ENCODE data around the gene RMRP.

DNA sequence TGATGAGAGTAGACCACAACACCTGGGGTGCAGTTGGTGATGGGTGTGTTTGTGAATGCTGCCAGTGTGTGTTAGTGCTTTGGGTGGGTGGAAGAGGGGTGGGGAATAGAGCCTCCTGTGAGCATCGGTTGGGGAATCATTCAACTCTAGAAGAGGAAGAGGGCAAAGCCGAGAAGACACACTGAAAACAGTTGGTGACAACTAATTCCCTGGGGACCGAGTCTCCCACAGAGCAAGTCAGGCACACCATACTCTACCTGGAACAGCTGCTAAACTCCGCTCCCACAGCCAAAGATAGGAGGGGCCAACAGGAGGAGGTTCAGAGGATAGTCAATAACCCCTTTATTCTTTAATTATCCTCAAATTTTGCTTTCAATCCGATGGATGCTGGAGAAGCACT lies 8.7 kb upstream of the RMRP start:
- TF ChIP-seq TARDBP (IDR thresholded peaks at IDR 0.05) (no peak), SP1 (IDR thresholded peaks at IDR 0.05) (no peak), ZNF384 (IDR thresholded peaks at IDR 0.05) (no peak), ELF4 (IDR thresholded peaks at IDR 0.05) (no peak), NFRKB (IDR thresholded peaks at IDR 0.05) (no peak), LEF1 (IDR thresholded peaks at IDR 0.05; ENCODE audit: borderline replicate concordance) (no peak), FOXA1 (IDR thresholded peaks at IDR 0.05) (no peak), SUZ12 (IDR thresholded peaks at IDR 0.05) (no peak), FOXM1 (IDR thresholded peaks at IDR 0.05; ENCODE audit: borderline replicate concordance) (no peak), HDGF (IDR thresholded peaks at IDR 0.05; ENCODE audit: borderline replicate concordance) (no peak), FOXK2 (IDR thresholded peaks at IDR 0.05) (no peak), ARNT (IDR thresholded peaks at IDR 0.05) (no peak), CTBP1 (IDR thresholded peaks at IDR 0.05; ENCODE audit: borderline replicate concordance) (no peak)
- TF ChIP-seq, protein P1, sequence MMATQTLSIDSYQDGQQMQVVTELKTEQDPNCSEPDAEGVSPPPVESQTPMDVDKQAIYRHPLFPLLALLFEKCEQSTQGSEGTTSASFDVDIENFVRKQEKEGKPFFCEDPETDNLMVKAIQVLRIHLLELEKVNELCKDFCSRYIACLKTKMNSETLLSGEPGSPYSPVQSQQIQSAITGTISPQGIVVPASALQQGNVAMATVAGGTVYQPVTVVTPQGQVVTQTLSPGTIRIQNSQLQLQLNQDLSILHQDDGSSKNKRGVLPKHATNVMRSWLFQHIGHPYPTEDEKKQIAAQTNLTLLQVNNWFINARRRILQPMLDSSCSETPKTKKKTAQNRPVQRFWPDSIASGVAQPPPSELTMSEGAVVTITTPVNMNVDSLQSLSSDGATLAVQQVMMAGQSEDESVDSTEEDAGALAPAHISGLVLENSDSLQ (IDR thresholded peaks at IDR 0.05) = no peak
